Pancreas (tissue), 10 donors: ENCODE measurements around the gene GPR161. TPM values are rescaled to one million over a fixed set of nuclear protein-coding genes. Genes with fewer than 3 reads are reported as not detected.

ENCODE experiments used
- ATAC-seq, 4 donors: fragments of 200-7000 bp; cut with Tn5 transposase; one replicate each; pipeline versions ENCODE4 v1.8.0 to v1.9.1; 2020; ENCODE audit warnings: mild to moderate bottlenecking in 4 of 4, moderate library complexity in 4 of 4
- DNase-seq, 6 donors: peaks; one replicate each; pipeline ENCODE4 v3.0.0-alpha.2; 2020
- FAIRE-seq: peaks from 2 replicates; lab custom pipeline; 2012; peaks lifted over from hg19 to GRCh38; lab: Jason Lieb, UNC
- H3K27ac ChIP-seq, 4 donors: fragments of 200-600 bp; sonication (generic); 1 replicate in 3 of 4; 2 replicates in 1 of 4; pipeline versions ENCODE4 v1.5.0 to v1.8.0; 2020
- H3K27me3 ChIP-seq, 4 donors: fragments of 200-600 bp; one replicate each; pipeline ENCODE4 v1.8.0; 2021
- H3K36me3 ChIP-seq, 3 donors: fragments of 200-600 bp; sonication (generic) in 1 of 3; one replicate each; pipeline versions ENCODE4 v1.5.0 to v1.8.0; 2020 to 2021
- H3K4me1 ChIP-seq, 3 donors: fragments of 200-600 bp; one replicate each; pipeline ENCODE4 v1.8.0; 2021
- H3K4me3 ChIP-seq, 4 donors: fragments of 200-600 bp; sonication (generic) in 2 of 4; one replicate each; pipeline versions ENCODE4 v1.5.0 to v1.8.0; 2020 to 2021
- H3K9me3 ChIP-seq, 4 donors: fragments of 200-600 bp; one replicate each; pipeline ENCODE4 v1.8.0; 2021
- WGBS, 2 donors: extraction: QIAGEN DNeasy Blood & Tissue Kit; methylation state at CpG; one replicate each; pipeline ENCODE4 v1.1.7; 2013; 5-methylcytosine and 5-hydroxymethylcytosine counted together
- intact Hi-C, 3 donors: fragments of 100-400 bp; cut with DNase I; formaldehyde crosslinking; loops; one replicate each; pipeline versions ENCODE4 v1.11.1 to v1.14.2; 2022
- polyA plus RNA-seq, 2 donors: library from polyadenylated mRNA; stranded (reverse); fragments of 200-250 nt; gene quantifications; one replicate each; pipeline ENCODE4 v1.2.3, GENCODE V29; 2013
- total RNA-seq, 6 donors: library from RNA; stranded (reverse); fragmentation: NEBNext Ultra II Directional in 4 of 6; extraction: Animal tissue kit (Norgen Biotek cat#: 25700) in 4 of 6; gene quantifications; one replicate each; pipeline versions ENCODE4 v1.2.1 to v1.2.4, GENCODE V29; 2021 to 2023
- TF ChIP-seq, protein P1 (sequence below), 4 donors: fragments of 200-600 bp; sonication (generic) in 3 of 4; IDR thresholded peaks; one replicate each; pipeline versions ENCODE4 v1.5.0 to v1.8.0; 2021; ENCODE audit warnings: antibody characterized with exemption in 4 of 4
- donor health status: healthy with polysubstance abuse.
- donor health status: DM: no; HTN: no; CAD: no; lungs with moderate emphysema.
- donor health status: DM: no; HTN: no; CAD: no.
- donor health status: control.
- donor health status: control.
- donor health status: Bipolar disorder and iron deficiency.
- donor health status: DM: yes; HTN: yes; CAD: no.
- donor health status: DM: no; HTN: no; CAD: no.
- donor health status: DM: no; HTN: no; CAD: no.
- donor health status: DM: yes; HTN: yes; CAD: no.

GPR161 gene
- total and polyA plus RNA-seq, 8 donors, result 2.5 to 9.7 (median 9.0) TPM

DNA sequence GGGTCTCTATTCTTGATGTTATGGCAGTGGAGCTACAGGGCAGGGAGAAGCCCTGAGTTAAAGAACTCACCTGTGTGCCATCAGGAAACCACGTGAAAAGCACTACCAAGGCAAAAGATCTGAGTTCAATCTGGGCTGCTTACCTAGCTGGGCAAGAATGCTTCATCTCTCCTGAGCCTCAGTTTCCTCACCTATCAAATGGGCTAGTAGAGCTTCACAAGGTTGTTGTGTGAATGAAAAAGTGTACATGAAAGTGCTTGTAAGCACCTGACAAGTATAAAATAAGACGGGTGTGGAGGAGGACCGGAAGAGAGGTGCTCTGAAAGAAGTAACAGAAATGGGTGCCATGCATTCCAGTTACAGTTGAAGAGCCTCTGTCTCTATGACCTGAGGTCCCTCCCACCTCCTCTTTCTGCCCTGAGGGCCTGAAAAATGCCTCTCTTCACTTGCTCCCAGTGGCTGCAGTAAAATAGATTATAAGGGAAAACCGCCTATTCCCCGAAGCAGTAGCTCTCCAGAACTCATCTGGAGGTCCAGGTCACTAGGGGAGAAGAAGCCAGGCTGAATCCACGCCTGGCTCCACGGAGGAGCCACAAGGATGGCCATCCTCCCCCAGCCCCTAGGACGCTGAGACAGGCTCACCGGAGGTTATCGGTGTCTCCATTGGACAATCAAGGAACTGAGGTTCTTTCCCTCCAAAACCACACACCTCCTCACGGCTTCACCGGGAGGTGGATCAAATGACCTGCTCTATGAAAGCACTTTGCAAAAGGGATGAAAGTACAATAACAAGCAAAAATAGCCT is 1.4 kb downstream of the GPR161 start:
- H3K4me3 ChIP-seq, result peak overlapping the region; percentile 52 to 76 (median 72)
- H3K27me3 ChIP-seq, result no peaks in the 10 kb centered on the region
- H3K27ac ChIP-seq, result no peak overlapping the region
- intact Hi-C loops, result no loop called here
- TF ChIP-seq, protein P1, sequence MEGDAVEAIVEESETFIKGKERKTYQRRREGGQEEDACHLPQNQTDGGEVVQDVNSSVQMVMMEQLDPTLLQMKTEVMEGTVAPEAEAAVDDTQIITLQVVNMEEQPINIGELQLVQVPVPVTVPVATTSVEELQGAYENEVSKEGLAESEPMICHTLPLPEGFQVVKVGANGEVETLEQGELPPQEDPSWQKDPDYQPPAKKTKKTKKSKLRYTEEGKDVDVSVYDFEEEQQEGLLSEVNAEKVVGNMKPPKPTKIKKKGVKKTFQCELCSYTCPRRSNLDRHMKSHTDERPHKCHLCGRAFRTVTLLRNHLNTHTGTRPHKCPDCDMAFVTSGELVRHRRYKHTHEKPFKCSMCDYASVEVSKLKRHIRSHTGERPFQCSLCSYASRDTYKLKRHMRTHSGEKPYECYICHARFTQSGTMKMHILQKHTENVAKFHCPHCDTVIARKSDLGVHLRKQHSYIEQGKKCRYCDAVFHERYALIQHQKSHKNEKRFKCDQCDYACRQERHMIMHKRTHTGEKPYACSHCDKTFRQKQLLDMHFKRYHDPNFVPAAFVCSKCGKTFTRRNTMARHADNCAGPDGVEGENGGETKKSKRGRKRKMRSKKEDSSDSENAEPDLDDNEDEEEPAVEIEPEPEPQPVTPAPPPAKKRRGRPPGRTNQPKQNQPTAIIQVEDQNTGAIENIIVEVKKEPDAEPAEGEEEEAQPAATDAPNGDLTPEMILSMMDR (IDR thresholded peaks at IDR 0.05), result no peak
- H3K4me1 ChIP-seq, result peaks cover 0 to 9% (median 0%) of the 10 kb centered on the region in 3 donors
- FAIRE-seq (no peak), ATAC-seq (peak in 2 of 4 donors; percentile 3 to 5), DNase-seq (no peak)
- H3K36me3 ChIP-seq, result no peaks in the 10 kb centered on the region
- H3K9me3 ChIP-seq, result no peaks in the 10 kb centered on the region
- 21 to 35% methylated on average over 12 of the region's 12 CpGs for WGBS, 2 donors

DNA sequence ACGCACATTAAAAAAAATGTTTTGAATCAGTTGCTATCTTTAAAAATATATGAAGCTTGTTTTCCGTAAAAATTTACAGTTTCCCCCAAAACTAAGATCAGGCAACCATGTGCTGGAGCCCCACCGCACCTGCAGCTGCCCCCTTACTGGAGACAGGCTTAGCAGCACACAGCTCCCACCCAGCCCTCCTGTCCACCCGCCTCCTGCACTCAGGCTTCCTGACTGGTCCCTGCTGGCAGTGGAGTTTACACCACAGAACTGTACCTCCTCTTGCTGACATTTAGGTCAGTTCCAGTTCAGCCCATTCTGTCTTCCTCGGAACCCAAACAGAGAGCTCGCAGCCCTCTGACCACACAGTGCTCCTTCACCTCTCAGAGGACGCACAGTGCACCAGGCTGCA is 2.1 kb downstream of the GPR161 start:
- 59 to 84% methylated on average over 7 of the region's 7 CpGs for WGBS, 2 donors
- H3K27me3 ChIP-seq, result no peaks in the 10 kb centered on the region
- no peaks in the 10 kb centered on the region for H3K9me3 ChIP-seq
- peaks cover 0 to 9% (median 0%) of the 10 kb centered on the region in 3 donors for H3K4me1 ChIP-seq
- DNase-seq, result no peak
- H3K27ac ChIP-seq, result no peak overlapping the region
- no peak overlapping the region for H3K4me3 ChIP-seq
- no peaks in the 10 kb centered on the region for H3K36me3 ChIP-seq
- FAIRE-seq, result no peak
- TF ChIP-seq, protein P1 (IDR thresholded peaks at IDR 0.05), result no peak
- intact Hi-C loops, result no loop called here
- ATAC-seq, result no peak

DNA sequence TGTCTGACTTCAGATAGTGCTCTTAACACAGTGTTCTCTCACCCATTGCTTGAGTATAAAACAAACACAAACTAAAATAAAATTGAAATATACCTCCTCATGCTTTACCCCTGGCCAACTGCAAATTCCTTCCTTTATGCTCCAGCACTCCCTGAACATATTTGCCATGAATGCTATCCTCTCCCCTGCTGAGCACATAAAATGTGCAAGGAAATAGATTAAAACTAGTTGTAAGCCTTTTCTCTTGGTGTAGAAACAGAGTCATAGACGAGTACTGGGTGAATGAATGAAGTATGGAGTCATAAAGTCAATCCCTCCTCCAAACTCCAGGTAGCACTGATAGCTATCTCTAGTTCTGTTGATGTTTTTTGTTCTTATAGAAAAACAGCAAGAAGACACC is 2.6 kb downstream of the GPR161 start:
- no peaks in the 10 kb centered on the region for H3K36me3 ChIP-seq
- no peak for DNase-seq
- no peaks in the 10 kb centered on the region for H3K9me3 ChIP-seq
- 60 to 69% methylated on average over 1 of the region's 1 CpG for WGBS, 2 donors
- peaks cover 0 to 9% (median 0%) of the 10 kb centered on the region in 3 donors for H3K4me1 ChIP-seq
- intact Hi-C loops, result no loop called here
- no peak overlapping the region for H3K27ac ChIP-seq
- no peak for FAIRE-seq
- H3K4me3 ChIP-seq, result no peak overlapping the region
- TF ChIP-seq, protein P1 (IDR thresholded peaks at IDR 0.05), result no peak
- no peaks in the 10 kb centered on the region for H3K27me3 ChIP-seq
- no peak for ATAC-seq

DNA sequence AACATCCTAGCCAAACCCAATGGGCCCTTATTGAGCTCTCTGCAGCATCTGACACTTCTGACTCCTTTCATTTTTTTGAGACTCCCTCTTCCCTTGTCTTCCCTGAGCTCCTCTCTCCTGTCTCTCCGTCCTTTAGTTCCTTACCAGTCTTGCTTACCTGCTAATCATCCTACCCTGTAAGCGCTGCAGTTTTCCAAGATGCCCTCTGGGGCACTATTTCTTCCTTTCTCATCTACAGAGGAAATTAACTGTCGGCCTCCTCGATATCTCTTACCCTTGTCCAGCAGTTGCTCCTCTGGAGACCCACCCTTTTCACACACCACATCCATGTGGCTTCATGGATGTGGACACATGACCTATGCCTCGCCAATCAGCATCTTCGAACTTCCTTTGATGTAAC is 6.8 kb downstream of the GPR161 start:
- intact Hi-C loops, result no loop called here
- Histone ChIP-seq H3K27ac (no peak overlapping the region), H3K27me3 (no peaks in the 10 kb centered on the region), H3K4me1 (peaks cover 0 to under 1% (median 0%) of the 10 kb centered on the region in 3 donors), H3K36me3 (no peaks in the 10 kb centered on the region), H3K9me3 (no peaks in the 10 kb centered on the region), H3K4me3 (no peak overlapping the region)
- ATAC-seq, result no peak
- DNase-seq, result no peak
- 89 to 90% methylated on average over 6 of the region's 6 CpGs for whole genome bisulfite sequencing, 2 donors
- FAIRE-seq, result no peak
- TF ChIP-seq, protein P1 (IDR thresholded peaks at IDR 0.05), result no peak

DNA sequence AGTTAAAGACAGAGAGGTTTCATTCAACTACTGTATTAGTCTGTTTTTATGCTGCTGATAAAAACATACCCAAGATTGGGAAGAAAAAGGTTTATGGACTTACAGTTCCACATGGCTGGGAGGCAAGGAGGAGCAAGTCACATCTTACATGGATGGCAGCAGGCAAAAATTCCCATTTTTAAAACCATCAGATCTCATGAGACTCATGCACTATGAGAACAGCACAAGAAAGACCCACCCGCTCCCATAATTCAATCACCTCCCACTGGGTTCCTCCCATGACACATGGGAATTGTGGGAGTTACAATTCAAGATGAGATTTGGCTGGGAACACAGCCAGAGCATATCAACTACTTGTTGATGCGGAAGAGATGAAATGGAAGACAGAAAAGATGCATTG is 9.2 kb downstream of the GPR161 start:
- TF ChIP-seq, protein P1 (IDR thresholded peaks at IDR 0.05), result no peak
- H3K9me3 ChIP-seq, result no peaks in the 10 kb centered on the region
- no peak overlapping the region for H3K4me3 ChIP-seq
- intact Hi-C loops, result no loop called here
- 94 to 97% methylated on average over 2 of the region's 2 CpGs for WGBS, 2 donors
- no peak for FAIRE-seq
- H3K36me3 ChIP-seq, result no peaks in the 10 kb centered on the region
- H3K27me3 ChIP-seq, result no peaks in the 10 kb centered on the region
- no peaks in the 10 kb centered on the region for H3K4me1 ChIP-seq
- DNase-seq, result no peak
- H3K27ac ChIP-seq, result no peak overlapping the region
- no peak for ATAC-seq
